ENCODE measurements around the gene SLC35E3.

SLC35E3 gene

GRCh38 chr12:68759852-68760251, 13.9 kb downstream of the SLC35E3 start:
- no peak for TF ChIP-seq CTCF (IDR thresholded peaks at IDR 0.05; ENCODE audit: control insufficient read depth, insufficient read depth, low read depth, low read length, missing control alignments)
- no peak for DNase-seq (ENCODE audit: low read depth)

GRCh38 chr12:68760806-68761441, 14.9 kb downstream of the SLC35E3 start:
- DNase-seq (ENCODE audit: low read depth), result no peak
- no peak overlapping the region for H3K4me3 ChIP-seq (ENCODE audit: control insufficient read depth, low read depth, low read length)
- TF ChIP-seq CTCF (IDR thresholded peaks at IDR 0.05; ENCODE audit: control insufficient read depth, insufficient read depth, low read depth, low read length, missing control alignments), result no peak

More at GRCh38 chr12:68759852-68760251, 13.9 kb downstream of the SLC35E3 start:
- H3K4me3 ChIP-seq (ENCODE audit: control insufficient read depth, low read depth, low read length), result no peak overlapping the region

- no peak for DNase-seq (ENCODE audit: low read depth)
- no peak for TF ChIP-seq CTCF (IDR thresholded peaks at IDR 0.05; ENCODE audit: control insufficient read depth, insufficient read depth, low read depth, low read length, missing control alignments)
Observed at GRCh38 chr12:68761442-68761812, 15.5 kb downstream of the SLC35E3 start.

GRCh38 chr12:68761901-68762630, 16.1 kb downstream of the SLC35E3 start:
- DNase-seq (ENCODE audit: low read depth), result no peak
- no peak overlapping the region for H3K4me3 ChIP-seq (ENCODE audit: control insufficient read depth, low read depth, low read length)
- no peak for TF ChIP-seq CTCF (IDR thresholded peaks at IDR 0.05; ENCODE audit: control insufficient read depth, insufficient read depth, low read depth, low read length, missing control alignments)

More at GRCh38 chr12:68761442-68761812, 15.5 kb downstream of the SLC35E3 start:
- no peak overlapping the region for H3K4me3 ChIP-seq (ENCODE audit: control insufficient read depth, low read depth, low read length)

- DNase-seq (ENCODE audit: low read depth), result no peak
- no peak for TF ChIP-seq CTCF (IDR thresholded peaks at IDR 0.05; ENCODE audit: control insufficient read depth, insufficient read depth, low read depth, low read length, missing control alignments)
- no peak overlapping the region for H3K4me3 ChIP-seq (ENCODE audit: control insufficient read depth, low read depth, low read length)
Observed at GRCh38 chr12:68762691-68763090, 16.7 kb downstream of the SLC35E3 start.

- H3K4me3 ChIP-seq (ENCODE audit: control insufficient read depth, low read depth, low read length), result no peak overlapping the region
- DNase-seq (ENCODE audit: low read depth), result no peak
- no peak for TF ChIP-seq CTCF (IDR thresholded peaks at IDR 0.05; ENCODE audit: control insufficient read depth, insufficient read depth, low read depth, low read length, missing control alignments)
Observed at GRCh38 chr12:68765696-68766095, 19.7 kb downstream of the SLC35E3 start.

All from AG09309 (cell line).